Measurements from ENCODE around the gene WDR83.

The WDR83 gene

GRCh38 chr19:12720296-12720695 lies 53.7 kb downstream of the WDR83 start:
- no peak for DNase-seq

- no peak for DNase-seq
Observed at GRCh38 chr19:12720851-12721655, 54.4 kb downstream of the WDR83 start.

GRCh38 chr19:12721656-12722565 lies 55.3 kb downstream of the WDR83 start:
- DNase-seq, result no peak

GRCh38 chr19:12722566-12723380 lies 56.2 kb downstream of the WDR83 start:
- peak; percentile 60 for DNase-seq

GRCh38 chr19:12723381-12723640 lies 56.7 kb downstream of the WDR83 start:
- no peak for DNase-seq

- DNase-seq, result no peak
Observed at GRCh38 chr19:12723641-12724426, 57.2 kb downstream of the WDR83 start, which contains the start of gene TNPO2. TSS of gene TNPO2 (minus strand) at chr19:12723932. CDS start at chr19:12720977, 2,955 bp downstream.
